NCI-H1105 (cell line): Measurements from ENCODE around the gene PSMD14.
"Not testable (repeated sequence)": the region's sequence is repeated elsewhere in the genome, so short reads cannot be mapped to it uniquely, and the experiment has no call there.

ENCODE experiments used
- DNase-seq: peaks from one replicate; lab custom pipeline; 2025; lab: John Stamatoyannopoulos, UW

PSMD14 gene

DNA sequence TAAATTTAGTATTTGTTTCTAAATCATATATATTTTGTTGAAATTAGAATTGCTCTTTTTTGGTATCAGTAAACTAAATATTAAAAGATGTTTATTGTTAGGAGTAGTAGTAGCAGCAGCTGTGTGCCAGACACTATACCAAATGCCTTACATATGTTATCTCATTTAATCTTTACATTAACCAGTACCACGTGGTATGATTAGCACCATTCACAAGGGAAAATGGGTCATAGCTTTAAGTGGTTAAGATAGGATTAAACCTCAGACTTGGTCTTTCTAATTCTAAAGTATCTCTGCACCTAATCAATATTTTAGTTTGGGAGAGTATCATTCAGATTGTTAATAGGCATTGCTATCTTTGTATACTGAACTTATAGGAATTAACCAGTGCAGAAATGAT, 29.0 kb downstream of the PSMD14 start:
- DNase-seq: no peak

DNA sequence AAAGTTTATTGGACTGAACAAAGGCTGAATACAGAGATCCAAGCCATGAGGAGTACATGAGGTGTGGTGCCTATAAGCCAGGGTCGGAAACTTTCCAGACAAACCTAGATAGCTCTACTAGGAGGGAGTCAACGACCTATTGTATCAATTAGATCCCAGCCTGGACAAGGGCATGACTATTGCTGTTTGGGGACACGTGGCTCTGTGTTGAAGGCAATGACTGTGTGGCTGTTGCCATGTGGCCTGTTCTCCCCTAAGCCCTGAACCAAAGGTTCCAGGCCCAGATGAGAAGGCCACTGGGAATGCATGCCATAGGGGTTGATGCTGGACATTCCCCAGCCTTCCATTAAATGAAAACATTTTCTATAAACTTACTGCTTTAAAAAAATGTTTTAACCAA, 31.3 kb downstream of the PSMD14 start:
- DNase-seq: not testable (repeated sequence)

DNA sequence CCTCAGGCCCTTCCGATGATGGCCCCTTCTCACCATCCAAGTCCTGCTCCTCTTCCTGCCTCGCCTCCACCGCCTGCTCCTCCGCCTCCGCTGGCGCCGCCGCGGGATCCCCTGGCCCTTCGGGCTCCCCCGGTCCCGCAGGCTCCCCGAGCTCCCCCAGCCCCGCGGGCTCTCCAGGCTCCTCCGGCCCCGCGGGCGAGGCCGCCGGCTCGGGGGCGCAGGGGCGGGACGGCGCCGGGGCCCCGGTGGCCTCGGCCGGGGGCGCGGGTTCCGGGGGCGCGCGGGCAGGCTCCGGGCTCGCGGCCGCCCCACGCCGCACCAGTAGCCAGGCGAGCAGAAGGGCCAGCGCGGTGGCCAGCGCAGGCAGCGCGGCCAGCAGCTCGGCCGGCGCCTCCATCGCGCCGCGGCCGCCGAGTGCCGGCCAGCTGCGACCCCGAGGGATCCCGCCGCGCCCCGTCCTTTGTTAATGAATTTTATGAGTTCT, 32.7 kb downstream of the PSMD14 start:
- not testable (repeated sequence) for DNase-seq

DNA sequence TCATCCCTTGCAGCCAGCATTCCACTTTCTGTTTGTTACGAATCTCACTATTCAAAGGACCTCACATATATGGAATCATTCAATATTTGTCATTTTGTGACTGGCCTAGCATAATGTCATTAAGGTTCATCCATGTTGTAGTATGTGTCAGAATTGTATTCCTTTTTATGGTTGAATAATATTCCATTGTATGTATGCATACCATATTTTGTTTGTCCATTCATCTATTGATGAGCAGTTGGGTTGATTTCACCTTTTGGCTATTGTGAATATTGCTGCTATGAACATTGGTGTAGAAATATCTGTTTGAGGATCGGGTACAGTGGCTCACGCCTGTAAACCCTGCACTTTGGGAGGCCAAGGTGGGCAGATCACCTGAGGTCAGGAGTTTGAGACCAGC, 35.0 kb downstream of the PSMD14 start:
- DNase-seq: no peak

DNA sequence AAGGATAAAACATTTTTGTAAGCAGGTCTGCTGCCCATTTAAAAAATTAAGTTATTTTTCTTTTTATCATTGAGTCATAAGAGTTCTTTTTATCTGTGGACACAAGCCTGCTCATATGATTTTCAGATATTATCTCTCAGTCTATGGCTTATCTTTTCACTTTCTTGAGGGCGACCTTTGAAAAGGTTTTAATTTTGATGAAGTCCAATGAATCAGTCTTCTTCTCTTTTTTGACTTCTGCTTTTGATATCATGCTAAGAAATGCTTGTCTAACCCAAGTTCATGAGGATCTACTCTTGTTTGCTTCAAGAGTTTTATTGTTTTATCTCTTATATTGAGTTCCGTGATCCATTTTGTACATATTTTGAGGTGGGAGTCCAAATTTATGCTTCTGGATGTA, 36.5 kb downstream of the PSMD14 start:
- DNase-seq: no peak

DNA sequence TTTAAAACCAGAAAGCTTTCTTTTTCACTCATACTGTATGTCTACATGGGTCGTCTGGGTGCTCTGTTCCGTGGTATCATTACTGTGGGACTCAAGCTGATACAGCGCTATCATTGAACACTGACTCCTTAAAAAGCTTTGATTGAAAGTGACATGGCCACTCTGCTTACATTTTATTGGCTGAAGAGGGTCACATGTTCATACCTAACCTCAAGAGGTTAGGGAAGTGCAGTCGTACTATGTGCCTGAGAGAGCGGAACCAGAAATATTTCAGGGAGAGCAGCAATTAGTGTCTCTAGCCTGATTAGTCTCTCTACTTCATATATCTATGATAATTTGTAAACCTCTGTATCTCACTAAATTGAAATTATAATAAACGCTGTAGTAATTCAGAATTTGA, 43.5 kb downstream of the PSMD14 start:
- no peak for DNase-seq

GRCh38 chr2:161352719-161353118, 44.5 kb downstream of the PSMD14 start:
- DNase-seq: no peak

DNA sequence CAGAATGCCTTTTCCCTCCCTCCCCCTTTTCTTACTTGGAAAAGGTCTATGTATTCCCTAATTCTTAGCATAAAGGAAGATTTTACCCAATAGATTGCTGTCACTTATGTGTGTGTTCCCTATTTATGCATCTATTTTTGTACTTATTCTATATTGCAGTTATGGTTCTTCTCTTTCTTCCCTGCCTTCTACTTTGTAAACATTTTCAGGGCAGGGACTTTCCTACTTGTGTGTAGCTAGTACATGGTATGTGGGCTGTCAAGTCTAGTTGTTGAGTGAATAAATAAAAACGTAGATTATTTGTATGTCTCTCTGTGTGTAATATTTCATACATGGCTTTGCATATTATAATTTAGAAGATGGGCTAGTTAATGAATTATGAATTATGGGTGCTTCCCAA, 45.3 kb downstream of the PSMD14 start:
- no peak for DNase-seq

GRCh38 chr2:161354106-161354505, 45.9 kb downstream of the PSMD14 start:
- DNase-seq: no peak

- DNase-seq: no peak
Observed at GRCh38 chr2:161355106-161355505, 46.9 kb downstream of the PSMD14 start.

DNA sequence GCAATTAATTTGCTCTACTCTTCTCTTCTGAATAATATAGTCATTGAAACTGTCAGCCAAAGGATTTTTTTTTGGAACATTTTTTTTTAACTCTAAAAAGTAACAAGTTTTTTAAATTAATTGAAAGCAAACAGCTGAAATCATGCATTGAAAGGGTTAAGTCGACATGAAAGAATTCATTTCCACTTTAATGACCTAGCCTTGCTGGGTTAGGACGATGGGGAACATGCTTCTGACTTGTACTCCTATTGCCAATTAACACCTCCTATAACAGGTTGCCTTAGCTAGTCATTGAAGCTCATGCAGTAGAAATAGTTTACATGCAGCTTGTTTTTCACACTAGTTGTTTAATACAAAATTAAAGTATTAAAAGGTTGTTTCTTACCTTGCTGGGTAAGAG, 47.8 kb downstream of the PSMD14 start:
- no peak for DNase-seq

GRCh38 chr2:161357097-161357496, 48.9 kb downstream of the PSMD14 start:
- DNase-seq: no peak

DNA sequence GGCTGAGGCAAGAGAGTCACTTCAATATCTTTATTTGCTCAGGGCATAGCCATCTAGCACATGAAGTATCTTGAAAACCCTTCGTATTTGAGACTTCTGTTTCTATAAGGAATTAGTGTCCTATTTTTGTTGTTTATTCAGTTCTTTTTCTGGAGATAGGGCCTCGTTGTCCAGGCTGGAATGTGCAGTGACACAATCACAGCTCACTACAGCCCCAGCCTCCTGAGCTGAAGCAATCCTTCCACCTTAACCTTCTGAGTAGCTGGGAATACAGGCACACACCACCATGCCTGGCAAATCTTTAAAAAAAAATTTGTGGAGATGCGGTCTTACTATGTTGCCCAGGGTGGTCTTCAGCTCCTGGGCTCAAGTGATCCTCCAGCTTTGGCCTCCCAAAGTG, 50.6 kb downstream of the PSMD14 start:
- DNase-seq: no peak

- not testable (repeated sequence) for DNase-seq
Observed at GRCh38 chr2:161360095-161360654, 52.0 kb downstream of the PSMD14 start.

- no peak for DNase-seq
Observed at GRCh38 chr2:161362568-161363166, 54.4 kb downstream of the PSMD14 start.

- DNase-seq: no peak
Observed at GRCh38 chr2:161367675-161368074, 59.5 kb downstream of the PSMD14 start.

GRCh38 chr2:161369311-161369710, 61.1 kb downstream of the PSMD14 start:
- DNase-seq: no peak

DNA sequence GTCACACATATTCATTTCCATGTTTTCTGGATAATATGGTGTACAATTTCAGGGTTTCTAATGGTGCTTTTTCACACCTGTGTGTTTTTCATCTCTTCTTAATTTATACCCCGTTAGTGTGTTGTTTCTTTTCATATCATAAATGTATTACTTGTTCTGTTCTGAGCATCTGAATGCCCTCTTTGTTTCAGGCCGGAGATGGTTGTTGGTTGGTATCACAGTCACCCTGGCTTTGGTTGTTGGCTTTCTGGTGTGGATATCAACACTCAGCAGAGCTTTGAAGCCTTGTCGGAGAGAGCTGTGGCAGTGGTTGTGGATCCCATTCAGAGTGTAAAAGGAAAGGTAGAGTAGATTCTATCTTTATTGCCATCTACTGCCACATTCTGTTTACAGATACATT, 62.8 kb downstream of the PSMD14 start:
- no peak for DNase-seq

DNA sequence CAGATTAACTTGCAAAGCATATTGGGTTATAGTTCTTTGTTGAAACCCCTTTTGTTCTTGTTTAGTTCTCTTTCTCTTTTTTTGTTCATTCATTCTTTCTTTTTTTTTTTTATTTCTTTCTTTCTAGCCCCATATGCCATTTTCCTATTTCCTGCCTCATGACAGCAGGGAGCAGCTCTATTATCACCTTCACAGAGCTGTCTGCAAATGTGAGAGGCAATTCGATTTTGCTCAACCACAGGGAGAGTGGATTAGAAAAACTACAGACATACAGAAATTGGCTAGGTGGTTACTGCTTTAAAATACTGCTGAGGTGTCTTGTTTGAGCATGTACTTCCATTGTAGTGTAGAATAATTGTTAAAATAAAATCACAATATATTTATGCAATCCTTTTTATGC, 63.6 kb downstream of the PSMD14 start:
- no peak for DNase-seq

GRCh38 chr2:161373942-161374341, 65.7 kb downstream of the PSMD14 start:
- no peak for DNase-seq

DNA sequence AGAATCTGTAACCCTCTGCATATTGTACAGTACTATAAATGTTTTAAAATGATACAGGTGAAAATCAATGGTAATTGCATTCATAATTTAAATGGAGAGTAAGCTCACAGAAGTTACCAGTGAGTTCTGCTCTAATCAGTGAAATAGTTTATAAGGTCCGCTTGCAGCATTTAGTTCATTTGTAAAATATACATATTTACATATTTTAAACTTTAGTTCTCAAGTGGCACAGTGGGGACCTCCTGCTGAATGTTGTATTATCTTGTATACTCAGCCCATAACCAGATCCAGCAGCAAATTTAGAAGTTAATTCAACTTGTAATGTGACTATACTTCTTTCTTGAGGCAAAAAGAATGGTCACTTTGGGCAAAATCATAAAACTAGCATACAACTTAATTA, 66.2 kb downstream of the PSMD14 start:
- DNase-seq: no peak

DNA sequence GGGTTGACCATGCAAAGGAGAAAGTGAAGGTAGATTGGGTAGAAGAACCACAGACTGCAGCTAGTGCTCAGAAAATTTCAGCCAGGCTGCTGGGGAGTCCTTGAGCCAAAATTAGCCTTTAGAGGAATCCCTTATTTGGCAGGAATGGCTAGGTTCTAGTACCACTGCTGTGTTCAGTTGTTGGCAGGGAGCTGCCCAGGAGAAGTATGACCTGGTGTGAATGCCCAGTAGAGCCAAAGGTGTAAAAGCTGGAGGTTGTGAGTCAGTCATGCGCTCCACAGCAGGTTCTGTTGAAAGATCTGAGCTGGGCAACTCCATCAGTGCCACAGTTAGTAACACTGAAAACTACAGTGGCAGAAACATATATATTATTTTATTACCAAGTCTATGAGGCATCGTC, 71.5 kb downstream of the PSMD14 start:
- DNase-seq: no peak

DNA sequence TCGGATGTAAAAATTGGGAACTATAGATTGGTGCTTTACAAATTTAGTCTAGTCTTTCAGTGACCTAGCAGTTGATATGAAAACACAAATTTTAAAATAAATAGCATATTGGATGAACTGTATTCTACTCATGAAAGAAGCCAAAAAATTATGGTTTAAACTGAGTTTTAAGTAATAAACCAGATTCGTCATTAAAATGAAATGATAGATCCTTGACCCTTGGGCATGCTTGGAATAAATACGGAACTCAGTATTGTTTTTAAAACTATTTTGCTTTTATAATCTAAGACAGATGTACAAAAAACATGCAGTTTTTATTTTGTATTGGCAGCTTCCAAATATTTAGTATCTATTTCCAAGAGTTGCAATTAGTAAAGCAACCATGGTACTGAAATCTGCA, 73.3 kb downstream of the PSMD14 start:
- DNase-seq: no peak

- no peak for DNase-seq
Observed at GRCh38 chr2:161382747-161383146, 74.5 kb downstream of the PSMD14 start.
